ENCODE data around the gene RHOH. TPM values are rescaled to one million over a fixed set of nuclear protein-coding genes. Genes with fewer than 3 reads are reported as not detected.
"Not testable (repeated sequence)": the region's sequence is repeated elsewhere in the genome, so short reads cannot be mapped to it uniquely, and the experiment has no call there.

Gene RHOH
- total RNA-seq, 2 experiments from 2014 or later: 74.7 to 83.6 TPM

GRCh38 chr4:40290611-40291186 is 93.9 kb downstream of the RHOH start:
- ATAC-seq: peak; percentile 52
- Mint-ChIP-seq H3K4me1 (peaks cover 48% of the 10 kb centered on the region), H3K27ac (peak overlapping the region; percentile 53)
- CTCF ChIA-PET: interaction anchor here (0.9 to 2.8 kb wide), 8 partner anchors 7 to 82 kb away, joined by 3 to 10 read pairs (median 8); no protein-coding TSS in a partner anchor
- H3K9me3 Mint-ChIP-seq (ENCODE audit: low read depth); H3K36me3 Mint-ChIP-seq (ENCODE audit: low read depth); H3K4me3 Mint-ChIP-seq; H3K27me3 Mint-ChIP-seq; intact Hi-C loops (cut with DNase I, micrococcal nuclease); POLR2A ChIA-PET; DNase-seq: not testable (repeated sequence)

- Mint-ChIP-seq H3K27me3 (no peaks in the 10 kb centered on the region), H3K9me3 (ENCODE audit: low read depth) (peaks cover 3% of the 10 kb centered on the region), H3K27ac (peak overlapping the region; percentile 39), H3K4me3 (no peak overlapping the region), H3K4me1 (peaks cover 56% of the 10 kb centered on the region), H3K36me3 (ENCODE audit: low read depth) (no peaks in the 10 kb centered on the region)
- ChIA-PET POLR2A (interaction anchor here (0.7 kb wide), 1 partner anchor 15 kb away, joined by 4 read pairs; no protein-coding TSS in a partner anchor), CTCF (interaction anchor here (0.6 to 0.9 kb wide), 3 partner anchors 36 to 661 kb away, joined by 3 read pairs; no protein-coding TSS in a partner anchor)
- DNase-seq: no peak
- ATAC-seq: peak; percentile 14
- intact Hi-C loops (cut with DNase I, micrococcal nuclease): no loop called here
These were observed 95.5 kb downstream of the RHOH start for GRCh38 chr4:40292313-40292759.

- intact Hi-C loops (cut with DNase I, micrococcal nuclease): no loop called here
- POLR2A ChIA-PET: no interaction called here
- CTCF ChIA-PET: no interaction called here
- peaks cover 56% of the 10 kb centered on the region for H3K4me1 Mint-ChIP-seq
- DNase-seq: no peak
- H3K4me3 Mint-ChIP-seq: no peak overlapping the region
- ATAC-seq: no peak
- H3K9me3 Mint-ChIP-seq (ENCODE audit: low read depth): peaks cover 3% of the 10 kb centered on the region
- no peak overlapping the region for H3K27ac Mint-ChIP-seq
- no peaks in the 10 kb centered on the region for H3K36me3 Mint-ChIP-seq (ENCODE audit: low read depth)
- no peaks in the 10 kb centered on the region for H3K27me3 Mint-ChIP-seq
These were observed 97.5 kb downstream of the RHOH start for GRCh38 chr4:40294339-40294738.

- peaks cover 56% of the 10 kb centered on the region for H3K4me1 Mint-ChIP-seq
- ATAC-seq; H3K27me3 Mint-ChIP-seq; DNase-seq; H3K36me3 Mint-ChIP-seq (ENCODE audit: low read depth); POLR2A ChIA-PET; H3K4me3 Mint-ChIP-seq; intact Hi-C loops (cut with DNase I, micrococcal nuclease); H3K27ac Mint-ChIP-seq; CTCF ChIA-PET; H3K9me3 Mint-ChIP-seq (ENCODE audit: low read depth): not testable (repeated sequence)
These were observed 98.2 kb downstream of the RHOH start for GRCh38 chr4:40295030-40295429.

GRCh38 chr4:40295572-40295971 is 98.7 kb downstream of the RHOH start:
- H3K27me3 Mint-ChIP-seq: no peaks in the 10 kb centered on the region
- H3K36me3 Mint-ChIP-seq (ENCODE audit: low read depth): no peaks in the 10 kb centered on the region
- H3K4me3 Mint-ChIP-seq: no peak overlapping the region
- peaks cover 3% of the 10 kb centered on the region for H3K9me3 Mint-ChIP-seq (ENCODE audit: low read depth)
- DNase-seq: no peak
- CTCF ChIA-PET: interaction anchor here (0.7 kb wide), 1 partner anchor 136 kb away, joined by 3 read pairs; no protein-coding TSS in a partner anchor
- ATAC-seq: no peak
- H3K27ac Mint-ChIP-seq: no peak overlapping the region
- H3K4me1 Mint-ChIP-seq: peaks cover 56% of the 10 kb centered on the region
- POLR2A ChIA-PET: no interaction called here
- intact Hi-C loops (cut with DNase I, micrococcal nuclease): no loop called here

Other genes with a start within 250 kb of the RHOH start
- gene PDS5A, start 219.1 kb upstream of the RHOH start, total RNA-seq: 100 to 1,000 TPM in 1 of 2 experiments, 10 to 100 TPM in 1; 98.5 to 102 TPM
- 10 to 100 TPM; 16.2 to 23.2 TPM for gene N4BP2, start 140.2 kb upstream of the RHOH start, total RNA-seq
- not detected for gene CHRNA9, start 138.3 kb downstream of the RHOH start, total RNA-seq

Measured in activated CD4-positive, alpha-beta T cell treated with anti-CD3 and anti-CD28 coated beads for 36 hours (primary cell).